GM12878 (cell line): ENCODE data around the gene SIX5. TPM values are rescaled to one million over a fixed set of nuclear protein-coding genes. Genes with fewer than 3 reads are reported as not detected.

ENCODE experiments used
- ATAC-seq: fragments of 200-7000 bp; cut with Tn5 transposase; 3 replicates; pipeline ENCODE4 v1.9.1; 2020; ENCODE audit warnings: mild to moderate bottlenecking, moderate library complexity
- BruUV-seq: library from RNA; stranded (reverse); fragments of 400-500 nt; replicated peaks from 2 replicates; lab custom pipeline; 2021; lab: Mats Ljungman, UMichigan
- CTCF ChIA-PET: fragments of 300-600 bp; sonication (Branson Sonifier 250); formaldehyde crosslinking; extraction: SDS; loops from one replicate; lab custom pipeline; 2021; ENCODE audit warnings: inconsistent platforms; lab: Yijun Ruan, JAX
- POLR2A ChIA-PET: fragments of 350-600 bp; formaldehyde crosslinking; extraction: SDS; loops from one replicate; lab custom pipeline; 2021; ENCODE audit warnings: inconsistent platforms; lab: Charles Lee
- RAD21 ChIA-PET: fragments of 300-600 bp; sonication (Branson Sonifier 250); formaldehyde crosslinking; loops from one replicate; lab custom pipeline; 2023; ENCODE audit warnings: antibody characterized with exemption; ENCODE audit not compliant: unreplicated experiment; lab: Charles Lee
- SMC1A ChIA-PET: fragments of 300-600 bp; sonication (Branson Sonifier 250); formaldehyde crosslinking; loops from one replicate; lab custom pipeline; 2023; ENCODE audit not compliant: unreplicated experiment, uncharacterized antibody; lab: Charles Lee
- DNase-seq: peaks from one replicate; pipeline ENCODE4 v3.0.0-alpha.2; 2011; ENCODE audit warnings: low read depth, low spot score
- FAIRE-seq: peaks from 3 replicates; lab custom pipeline; 2011; peaks lifted over from hg19 to GRCh38; lab: Jason Lieb, UNC
- H2AFZ ChIP-seq: 2 replicates; pipeline ENCODE4 v1.6.0; 2011; ENCODE audit warnings: low read depth, low read length, control low read depth; ENCODE audit not compliant: control insufficient read depth
- H3K27ac ChIP-seq: 2 replicates; pipeline ENCODE4 v1.5.1; 2011; ENCODE audit warnings: control low read depth; ENCODE audit not compliant: control insufficient read depth, insufficient read depth
- H3K27me3 ChIP-seq, 2 experiments: replicated peaks in 1 of 2; 2 replicates each; pipeline versions ENCODE4 v1.6.0 to v1.6.1; 2011; ENCODE audit warnings: low read length in 1 of 2; ENCODE audit not compliant: control insufficient read depth in 2 of 2, insufficient read depth in 2 of 2
- H3K36me3 ChIP-seq, 2 experiments: 2 replicates each; pipeline ENCODE4 v1.5.1; 2011; ENCODE audit warnings: low read length in 1 of 2; ENCODE audit not compliant: control insufficient read depth in 2 of 2, insufficient read depth in 2 of 2
- H3K4me1 ChIP-seq: 2 replicates; pipeline ENCODE4 v1.6.1; 2011; ENCODE audit warnings: mild to moderate bottlenecking, low read length, moderate library complexity, mixed read lengths; ENCODE audit not compliant: control insufficient read depth, insufficient read depth
- H3K4me2 ChIP-seq: 2 replicates; pipeline ENCODE4 v1.6.0; 2011; ENCODE audit warnings: control low read depth; ENCODE audit not compliant: control insufficient read depth, insufficient read depth
- H3K4me3 ChIP-seq: fragments of 200-600 bp; sonication (generic); 2 replicates; pipeline ENCODE4 v1.5.1; 2016
- H3K79me2 ChIP-seq: 2 replicates; pipeline ENCODE4 v1.6.0; 2011; ENCODE audit warnings: low read length; ENCODE audit not compliant: control insufficient read depth, insufficient read depth
- H3K9ac ChIP-seq: 2 replicates; pipeline ENCODE4 v1.8.0; 2011; ENCODE audit warnings: low read length, control low read depth, mixed read lengths; ENCODE audit not compliant: control insufficient read depth, insufficient read depth
- H3K9me3 ChIP-seq: replicated peaks from 3 replicates; pipeline ENCODE4 v1.5.1; 2011; ENCODE audit warnings: mild to moderate bottlenecking, low read length; ENCODE audit not compliant: control insufficient read depth, insufficient read depth
- H4K20me1 ChIP-seq: 2 replicates; pipeline ENCODE4 v1.6.0; 2011; ENCODE audit not compliant: control insufficient read depth, insufficient read depth
- BCLAF1 ChIP-seq: fragments of 450-650 bp; IDR thresholded peaks from 2 replicates; pipeline ENCODE4 v1.6.1; 2017; ENCODE audit warnings: antibody characterized with exemption, mild to moderate bottlenecking, moderate library complexity
- EED ChIP-seq: sonication (generic); IDR thresholded peaks from 2 replicates; pipeline ENCODE4 v1.6.1; 2016; ENCODE audit warnings: antibody characterized with exemption, low read depth
- ETV6 ChIP-seq, 2 experiments: fragments of 450-650 bp in 1 of 2; IDR thresholded peaks in 1 of 2; conservative IDR thresholded peaks in 1 of 2; 2 replicates each; pipeline ENCODE4 v1.6.1; 2014; ENCODE audit warnings: antibody characterized with exemption in 1 of 2, borderline replicate concordance in 1 of 2, low read depth in 1 of 2, mild to moderate bottlenecking in 1 of 2, moderate library complexity in 1 of 2
- NRF1 ChIP-seq: conservative IDR thresholded peaks from 2 replicates; pipeline ENCODE4 v1.6.1; 2011; ENCODE audit warnings: mild to moderate bottlenecking, low read depth, low read length, improper control_type of control experiment
- SUZ12 ChIP-seq: fragments of 200-600 bp; sonication (generic); IDR thresholded peaks from one replicate; pipeline ENCODE4 v1.6.1; 2018; ENCODE audit warnings: antibody characterized with exemption, mild to moderate bottlenecking; ENCODE audit not compliant: unreplicated experiment
- TCF3 ChIP-seq: IDR thresholded peaks from 2 replicates; pipeline ENCODE4 v1.6.1; 2012; ENCODE audit warnings: low read depth, mild to moderate bottlenecking, low read length, borderline replicate concordance; ENCODE audit not compliant: insufficient read depth
- WGBS: methylation state at CpG from one replicate; pipeline ENCODE4 v1.1.6; 2016; ENCODE audit warnings: low lambda C conversion rate; ENCODE audit not compliant: insufficient replicate concordance, insufficient coverage; ENCODE audit errors: missing lambda C conversion rate; 5-methylcytosine and 5-hydroxymethylcytosine counted together
- in situ Hi-C: fragments of 300-500 bp; cut with MboI; formaldehyde crosslinking; loops from 9 replicates; pipeline ENCODE4 v1.14.3; 2018; ENCODE audit warnings: mixed read lengths
- intact Hi-C: fragments of 100-400 bp; cut with micrococcal nuclease; formaldehyde crosslinking; loops from one replicate; pipeline ENCODE4 v1.14.2; 2022; ENCODE audit not compliant: unreplicated experiment
- polyA plus RNA-seq, 11 experiments: library from polyadenylated mRNA; depleted of rRNA in 4 of 11; unstranded in 6 of 11; stranded (reverse) in 5 of 11; fragments of >200 nt; fragmentation: Nextera tagmentation in 4 of 11; fragmentation: Illumina TruSeq in 1 of 11; extraction: Ambion mirVana in 4 of 11; extraction: Trizol in 1 of 11; gene quantifications; 1 replicate in 1 of 11; 2 replicates in 10 of 11; pipeline versions ENCODE4 v1.2.1 to v1.2.3, GENCODE V29; 2011 to 2016; ENCODE audit warnings: inconsistent platforms in 2 of 11, missing spikeins in 2 of 11, low read depth in 1 of 11
- total RNA-seq, 4 experiments: library from RNA; depleted of rRNA in 3 of 4; stranded (reverse); fragments of >200 nt in 3 of 4; fragmentation: Illumina TruSeq in 1 of 4; extraction: Trizol in 1 of 4; gene quantifications; 2 replicates each; pipeline versions ENCODE4 v1.2.1 to v1.2.3, GENCODE V29; 2013 to 2021

The SIX5 gene
- total and polyA plus RNA-seq, 10 of the 15 experiments (the other 5 are each of a cell fraction or from before 2014, with no cell fraction given): 1.9 to 10.5 (median 3.0) TPM; not detected in 2

- Histone ChIP-seq H3K4me3 (no peak overlapping the region), H3K9ac (no peak overlapping the region), H3K27me3 (no peaks in the 10 kb centered on the region), H3K27ac (no peak overlapping the region), H4K20me1 (no peaks in the 10 kb centered on the region), H3K4me2 (no peak overlapping the region), H3K79me2 (no peaks in the 10 kb centered on the region), H3K4me1 (peaks cover 11% of the 10 kb centered on the region), H3K36me3 (no peaks in the 10 kb centered on the region), H3K9me3 (no peaks in the 10 kb centered on the region), H2AFZ (no peak overlapping the region)
- RAD21 ChIA-PET: no interaction called here
- CTCF ChIA-PET: no interaction called here
- BruUV-seq: no TSS peak
- WGBS: 97% methylated on average over 34 of the region's 34 CpGs
- intact Hi-C loops (no loop called here), in situ Hi-C loops (no loop called here)
- POLR2A ChIA-PET: no interaction called here
- no peak for DNase-seq
- TF ChIP-seq BCLAF1: no peak
- TF ChIP-seq EED: no peak
- TF ChIP-seq TCF3: no peak
- no peak for TF ChIP-seq ETV6 (conservative IDR thresholded peaks at IDR 0.05 in 1 of 2, IDR thresholded peaks at IDR 0.05 in 1 of 2; ENCODE audit: borderline replicate concordance in 1 of 2, low read depth in 1 of 2)
- TF ChIP-seq NRF1: no peak
- no peak for TF ChIP-seq SUZ12
- no peak for ATAC-seq
- FAIRE-seq: no peak
- SMC1A ChIA-PET: no interaction called here
These were observed 8.4 kb upstream of the SIX5 start for GRCh38 chr19:45777395-45777961.
